Breast epithelium (tissue), 4 donors: ENCODE measurements around the gene RPL15. TPM values are rescaled to one million over a fixed set of nuclear protein-coding genes. Genes with fewer than 3 reads are reported as not detected.

ENCODE experiments used
- DNase-seq, 2 donors: peaks; one replicate each; pipeline ENCODE4 v3.0.0-alpha.2; 2019; ENCODE audit warnings: low spot score in 2 of 2
- H3K27ac ChIP-seq, 2 donors: fragments of 200-600 bp; sonication (generic) in 1 of 2; one replicate each; pipeline ENCODE4 v1.5.1; 2016 to 2019; ENCODE audit warnings: mild to moderate bottlenecking in 1 of 2
- H3K27me3 ChIP-seq, 2 donors: fragments of 200-600 bp; sonication (generic) in 1 of 2; one replicate each; pipeline versions ENCODE4 v1.5.1 to v1.6.0; 2017 to 2019; ENCODE audit warnings: control low read depth in 1 of 2, mild to moderate bottlenecking in 1 of 2
- H3K36me3 ChIP-seq: fragments of 200-600 bp; one replicate; pipeline ENCODE4 v1.5.1; 2019
- H3K4me1 ChIP-seq, 2 donors: fragments of 200-600 bp; sonication (generic); one replicate each; pipeline ENCODE4 v1.5.1; 2016 to 2019; ENCODE audit warnings: control low read depth in 1 of 2
- H3K4me3 ChIP-seq, 3 donors: fragments of 200-600 bp; sonication (generic); 1 replicate in 2 of 3; 2 replicates in 1 of 3; pipeline ENCODE4 v1.5.1; 2016 to 2019; ENCODE audit warnings: mild to moderate bottlenecking in 3 of 3, moderate library complexity in 2 of 3
- H3K9me3 ChIP-seq, 2 donors: fragments of 200-600 bp; sonication (generic) in 1 of 2; one replicate each; pipeline ENCODE4 v1.5.1; 2016 to 2019; ENCODE audit warnings: control low read depth in 1 of 2
- CTCF ChIP-seq, 3 donors: fragments of 450-650 bp; IDR thresholded peaks; one replicate each; pipeline ENCODE4 v1.5.1; 2016 to 2017; ENCODE audit warnings: antibody characterized with exemption in 3 of 3, mild to moderate bottlenecking in 3 of 3, moderate library complexity in 3 of 3
- POLR2A ChIP-seq: fragments of 450-650 bp; IDR thresholded peaks from one replicate; pipeline ENCODE4 v1.6.1; 2016; ENCODE audit warnings: antibody characterized with exemption, mild to moderate bottlenecking, moderate library complexity
- POLR2AphosphoS5 ChIP-seq, 3 donors: sonication (generic); formaldehyde crosslinking; IDR thresholded peaks; one replicate each; pipeline ENCODE4 v1.6.1; 2017; ENCODE audit warnings: antibody characterized with exemption in 3 of 3
- intact Hi-C: fragments of 100-400 bp; cut with DNase I; formaldehyde crosslinking; loops from one replicate; pipeline ENCODE4 v1.15.1; 2023; ENCODE audit warnings: low total_unique reads
- total RNA-seq, 3 donors: library from RNA; depleted of rRNA; stranded (reverse); fragments of >200 nt; gene quantifications; one replicate each; pipeline ENCODE4 v1.1.0, GENCODE V29; 2016

Gene RPL15
- total RNA-seq, 3 donors from 2014 or later: 2,644 to 3,809 (median 3,544) TPM

- no peak overlapping the region for H3K4me3 ChIP-seq
- TF ChIP-seq CTCF (IDR thresholded peaks at IDR 0.05) (no peak), POLR2A (no peak), POLR2AphosphoS5 (IDR thresholded peaks at IDR 0.05) (no peak)
- no peak overlapping the region for H3K27ac ChIP-seq
- H3K36me3 ChIP-seq: no peaks in the 10 kb centered on the region
- no peaks in the 10 kb centered on the region for H3K9me3 ChIP-seq
- peaks cover 0 to 9% of the 10 kb centered on the region in 2 donors for H3K4me1 ChIP-seq
- H3K27me3 ChIP-seq: no peaks in the 10 kb centered on the region
- intact Hi-C loops: no loop called here
- DNase-seq: no peak
Observed at GRCh38 chr3:23872330-23872729, 44.6 kb upstream of the RPL15 start.

- DNase-seq: no peak
- intact Hi-C loops: no loop called here
- no peak for TF ChIP-seq POLR2A
- TF ChIP-seq CTCF (IDR thresholded peaks at IDR 0.05): no peak
- TF ChIP-seq POLR2AphosphoS5 (IDR thresholded peaks at IDR 0.05): no peak
- Histone ChIP-seq H3K4me3 (no peak overlapping the region), H3K36me3 (no peaks in the 10 kb centered on the region), H3K9me3 (no peaks in the 10 kb centered on the region), H3K27me3 (no peaks in the 10 kb centered on the region), H3K27ac (no peak overlapping the region), H3K4me1 (peaks cover 0 to 10% of the 10 kb centered on the region in 2 donors)
Observed at GRCh38 chr3:23873941-23874340, 43.0 kb upstream of the RPL15 start.

- peaks cover 0 to 10% of the 10 kb centered on the region in 2 donors for H3K4me1 ChIP-seq
- H3K27ac ChIP-seq: no peak overlapping the region
- intact Hi-C loops: no loop called here
- no peaks in the 10 kb centered on the region for H3K9me3 ChIP-seq
- no peak for DNase-seq
- no peaks in the 10 kb centered on the region for H3K36me3 ChIP-seq
- H3K4me3 ChIP-seq: no peak overlapping the region
- no peak for TF ChIP-seq CTCF (IDR thresholded peaks at IDR 0.05)
- no peak for TF ChIP-seq POLR2A
- no peak for TF ChIP-seq POLR2AphosphoS5 (IDR thresholded peaks at IDR 0.05)
- H3K27me3 ChIP-seq: no peaks in the 10 kb centered on the region
Observed at GRCh38 chr3:23874359-23875112, 42.4 kb upstream of the RPL15 start.

GRCh38 chr3:23875113-23875725, 41.7 kb upstream of the RPL15 start:
- intact Hi-C loops: no loop called here
- DNase-seq: no peak
- H3K27ac ChIP-seq: no peak overlapping the region
- H3K27me3 ChIP-seq: no peaks in the 10 kb centered on the region
- H3K9me3 ChIP-seq: no peaks in the 10 kb centered on the region
- H3K4me1 ChIP-seq: peaks cover 0 to 10% of the 10 kb centered on the region in 2 donors
- TF ChIP-seq CTCF (IDR thresholded peaks at IDR 0.05) (no peak), POLR2A (no peak), POLR2AphosphoS5 (IDR thresholded peaks at IDR 0.05) (no peak)
- H3K4me3 ChIP-seq: no peak overlapping the region
- no peaks in the 10 kb centered on the region for H3K36me3 ChIP-seq

GRCh38 chr3:23876923-23877322, 40.0 kb upstream of the RPL15 start:
- peak overlapping the region in 1 of 2 donors; percentile 3 for H3K27ac ChIP-seq
- intact Hi-C loops: no loop called here
- H3K27me3 ChIP-seq: no peaks in the 10 kb centered on the region
- H3K36me3 ChIP-seq: no peaks in the 10 kb centered on the region
- DNase-seq: no peak
- H3K4me1 ChIP-seq: peaks cover 0 to 10% of the 10 kb centered on the region in 2 donors
- no peak overlapping the region for H3K4me3 ChIP-seq
- H3K9me3 ChIP-seq: no peaks in the 10 kb centered on the region
- TF ChIP-seq CTCF (IDR thresholded peaks at IDR 0.05) (no peak), POLR2AphosphoS5 (IDR thresholded peaks at IDR 0.05) (no peak), POLR2A (no peak)
